Coronary artery (tissue), 2 donors: ENCODE data around the gene TUSC1.

Source experiments
- DNase-seq: peaks from one replicate; pipeline ENCODE4 v3.0.0-alpha.2; 2017; ENCODE audit warnings: low spot score
- H3K27ac ChIP-seq, 2 donors: fragments of 200-600 bp; sonication (generic); one replicate each; pipeline ENCODE4 v1.5.1; 2016 to 2019
- H3K4me3 ChIP-seq: fragments of 200-600 bp; sonication (generic); 2 replicates; pipeline ENCODE4 v1.5.1; 2016; ENCODE audit warnings: mild to moderate bottlenecking, moderate library complexity
- TF ChIP-seq, protein P1 (sequence below): fragments of 200-600 bp; sonication (generic); IDR thresholded peaks from one replicate; pipeline ENCODE4 v1.5.1; 2019; ENCODE audit warnings: antibody characterized with exemption

The TUSC1 gene

DNA sequence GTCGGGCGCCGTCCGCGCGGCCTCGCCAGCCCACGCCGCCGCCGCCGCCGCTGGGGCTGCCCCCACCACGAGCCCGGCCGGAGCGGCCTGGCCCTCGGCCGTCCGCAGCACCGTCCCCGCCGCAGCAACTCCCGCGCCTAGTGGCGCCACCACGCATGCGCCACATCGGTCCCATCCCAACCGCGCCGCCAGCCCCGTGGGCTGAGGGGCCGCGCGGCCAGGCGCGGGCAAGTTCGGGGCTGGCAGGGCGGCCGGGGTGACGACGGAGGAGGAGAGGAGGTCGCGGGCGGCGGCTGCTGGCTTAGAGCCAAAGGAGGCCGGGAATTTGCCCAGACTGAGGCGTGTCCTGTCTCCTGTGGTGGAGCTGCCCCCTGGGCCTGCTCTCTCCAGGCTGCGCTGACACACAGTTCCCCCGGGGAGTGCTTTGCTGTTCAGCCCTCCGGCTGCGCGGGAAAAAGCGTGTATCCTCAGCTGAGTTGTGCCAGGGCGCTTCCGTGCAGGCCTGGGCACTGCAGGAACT lies at the start of gene TUSC1:
Gene TUSC1, minus strand, starts transcription at position 298 of the 520 bp plus-strand sequence. Its CDS starts 132 bp downstream, at position 166.
- H3K27ac ChIP-seq = peak within 1 kb of the TSS; percentile 97 to 98
- peak; percentile 95 for DNase-seq
- TF ChIP-seq, protein P1, sequence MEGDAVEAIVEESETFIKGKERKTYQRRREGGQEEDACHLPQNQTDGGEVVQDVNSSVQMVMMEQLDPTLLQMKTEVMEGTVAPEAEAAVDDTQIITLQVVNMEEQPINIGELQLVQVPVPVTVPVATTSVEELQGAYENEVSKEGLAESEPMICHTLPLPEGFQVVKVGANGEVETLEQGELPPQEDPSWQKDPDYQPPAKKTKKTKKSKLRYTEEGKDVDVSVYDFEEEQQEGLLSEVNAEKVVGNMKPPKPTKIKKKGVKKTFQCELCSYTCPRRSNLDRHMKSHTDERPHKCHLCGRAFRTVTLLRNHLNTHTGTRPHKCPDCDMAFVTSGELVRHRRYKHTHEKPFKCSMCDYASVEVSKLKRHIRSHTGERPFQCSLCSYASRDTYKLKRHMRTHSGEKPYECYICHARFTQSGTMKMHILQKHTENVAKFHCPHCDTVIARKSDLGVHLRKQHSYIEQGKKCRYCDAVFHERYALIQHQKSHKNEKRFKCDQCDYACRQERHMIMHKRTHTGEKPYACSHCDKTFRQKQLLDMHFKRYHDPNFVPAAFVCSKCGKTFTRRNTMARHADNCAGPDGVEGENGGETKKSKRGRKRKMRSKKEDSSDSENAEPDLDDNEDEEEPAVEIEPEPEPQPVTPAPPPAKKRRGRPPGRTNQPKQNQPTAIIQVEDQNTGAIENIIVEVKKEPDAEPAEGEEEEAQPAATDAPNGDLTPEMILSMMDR = no peak
- peak within 1 kb of the TSS; percentile 79 for H3K4me3 ChIP-seq

DNA sequence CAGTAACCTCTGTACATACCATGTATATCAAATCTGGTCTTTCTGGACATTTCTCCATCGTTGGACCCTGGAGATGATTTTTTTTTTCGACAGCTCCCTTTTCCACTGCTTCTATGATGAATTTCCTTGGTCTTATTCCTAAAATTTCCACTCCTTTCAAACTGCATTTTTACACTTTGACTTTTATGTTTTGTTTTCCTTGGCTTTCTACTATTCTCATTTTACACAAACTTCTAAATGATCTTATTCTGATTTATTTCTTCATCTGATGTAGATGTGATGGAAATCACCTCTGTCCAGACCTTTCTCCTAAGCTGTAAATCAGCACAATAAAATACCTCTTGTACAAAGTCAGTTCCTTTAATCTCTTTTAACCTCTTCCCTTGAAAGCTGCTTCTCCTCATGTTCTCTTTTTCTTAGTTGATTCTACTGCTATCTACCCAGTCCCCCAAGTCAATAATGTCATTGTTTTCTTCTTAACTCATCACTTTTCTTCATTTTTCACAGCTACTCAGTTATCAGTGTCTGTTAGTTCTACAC lies 48.7 kb upstream of the TUSC1 start:
- H3K4me3 ChIP-seq = no peak overlapping the region
- TF ChIP-seq, protein P1 = no peak
- no peak for DNase-seq
- no peak overlapping the region for H3K27ac ChIP-seq

DNA sequence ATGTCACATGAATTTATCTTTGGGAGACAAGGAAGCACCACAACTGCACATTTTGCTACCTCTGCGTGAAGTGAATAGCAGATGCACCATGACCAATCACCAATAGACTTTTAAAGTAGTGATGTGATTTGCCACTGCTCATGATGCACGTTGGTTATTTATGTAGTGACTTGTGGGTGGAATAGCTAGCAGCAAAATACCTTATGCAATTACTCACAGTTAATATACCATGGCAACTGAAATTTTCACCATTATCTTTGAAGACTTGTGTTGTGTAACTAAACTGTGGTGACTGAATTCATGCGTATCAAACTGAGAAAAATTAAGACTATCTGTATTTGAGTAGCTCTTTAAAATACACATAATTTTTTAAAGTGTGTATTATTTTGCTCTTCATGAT lies 46.2 kb upstream of the TUSC1 start:
- no peak overlapping the region for H3K4me3 ChIP-seq
- no peak overlapping the region for H3K27ac ChIP-seq
- TF ChIP-seq, protein P1 = no peak
- DNase-seq = no peak

DNA sequence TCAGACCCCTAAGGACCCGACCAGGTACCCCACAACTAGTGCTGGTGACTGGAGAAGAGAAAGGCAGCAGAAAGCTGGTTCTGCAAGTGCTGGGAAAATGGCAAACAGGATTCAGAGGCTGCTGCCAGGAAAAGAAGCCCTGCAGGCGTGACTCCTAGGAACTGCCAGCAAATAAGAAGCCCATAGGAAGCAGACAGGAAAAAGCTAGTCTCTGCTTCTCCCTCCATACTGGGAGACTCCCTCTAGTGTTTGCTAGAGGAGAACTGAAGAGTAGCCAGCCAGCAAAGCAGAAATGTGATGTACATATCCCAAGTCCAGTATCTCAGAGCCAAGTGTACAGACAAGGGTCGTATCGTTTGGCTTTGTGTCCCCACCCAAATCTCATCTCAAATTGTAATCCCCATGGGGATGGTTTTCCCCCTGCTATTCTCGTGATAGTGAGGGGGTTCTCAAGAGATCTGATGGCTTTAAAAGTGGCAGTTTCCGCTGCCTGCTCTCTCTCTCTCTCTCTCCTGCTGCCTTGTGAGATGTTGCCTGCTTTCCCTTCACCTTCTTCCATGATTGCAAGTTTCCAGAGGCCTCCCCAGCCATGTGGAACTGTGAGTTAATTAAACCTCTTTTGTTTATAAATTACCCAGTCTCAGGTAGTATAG lies 38.1 kb upstream of the TUSC1 start:
- Histone ChIP-seq H3K27ac (no peak overlapping the region), H3K4me3 (no peak overlapping the region)
- no peak for DNase-seq
- TF ChIP-seq, protein P1 = peak; percentile 38

DNA sequence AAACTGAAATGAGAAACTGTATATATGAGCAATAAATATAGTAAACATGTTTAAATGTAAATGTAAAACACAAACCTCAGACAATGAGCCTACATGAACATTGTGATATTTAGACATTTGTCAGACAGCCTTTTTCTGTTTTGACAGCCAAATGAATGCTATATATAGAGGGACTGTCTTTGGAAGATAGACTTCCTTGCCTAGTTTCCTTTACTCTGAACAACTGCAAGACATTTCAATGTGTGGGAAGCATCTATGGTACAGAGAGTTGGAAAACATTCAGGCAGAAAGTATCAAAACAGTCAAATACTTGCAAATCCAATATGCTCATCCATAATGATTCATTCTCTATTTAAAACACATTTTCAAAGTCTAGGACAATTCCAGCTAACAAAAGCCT lies 31.7 kb upstream of the TUSC1 start:
- TF ChIP-seq, protein P1 = no peak
- H3K4me3 ChIP-seq = no peak overlapping the region
- no peak overlapping the region for H3K27ac ChIP-seq
- DNase-seq = no peak

DNA sequence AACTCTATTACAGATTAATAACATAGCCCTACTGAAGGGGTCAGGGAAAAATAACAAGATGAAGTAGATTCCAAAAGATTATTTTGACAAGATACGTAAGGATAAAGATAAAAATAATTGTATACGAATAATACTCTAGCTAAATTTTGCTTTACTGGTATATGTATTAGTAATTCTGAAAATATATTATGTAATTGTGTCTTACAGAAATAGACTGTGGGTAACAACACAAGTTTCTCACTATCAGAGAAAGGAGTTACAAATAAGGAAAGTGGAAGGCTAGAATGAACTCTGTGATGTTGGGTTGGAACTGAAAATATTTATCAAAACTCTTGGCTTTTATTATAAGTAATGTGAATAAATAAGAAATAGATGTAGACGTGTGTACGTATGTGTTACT lies 26.6 kb upstream of the TUSC1 start:
- no peak overlapping the region for H3K4me3 ChIP-seq

More for the DNA sequence above, 26.6 kb upstream of the TUSC1 start:
- no peak for DNase-seq
- no peak overlapping the region for H3K27ac ChIP-seq
- TF ChIP-seq, protein P1 = no peak
